Common myeloid progenitor, CD34-positive (primary cell): ENCODE measurements around the gene STARD9.
A peak's percentile ranks its signal among the peaks of the same experiment; 100 is the strongest.

Experiments
- CTCF ChIA-PET: fragments of 350-600 bp; sonication (Branson Sonifier 250); formaldehyde crosslinking; loops from one replicate; lab custom pipeline; 2021; ENCODE audit warnings: antibody characterized with exemption; lab: Charles Lee
- POLR2A ChIA-PET: fragments of 350-600 bp; sonication (Branson Sonifier 250); formaldehyde crosslinking; loops from one replicate; lab custom pipeline; 2021; ENCODE audit warnings: antibody characterized with exemption; lab: Charles Lee
- DNase-seq, 3 donors: peaks; one replicate each; pipeline versions ENCODE4 v3.0.0 to v3.0.0-alpha.2; 2013
- H3K27ac ChIP-seq, 2 experiments: 1 replicate in 1 of 2; 2 replicates in 1 of 2; pipeline ENCODE4 v1.7.0; 2013; ENCODE audit warnings: inconsistent platforms in 2 of 2, low read length in 2 of 2, mild to moderate bottlenecking in 2 of 2, low read depth in 1 of 2, moderate library complexity in 1 of 2; ENCODE audit not compliant: severe bottlenecking in 2 of 2, insufficient read depth in 1 of 2, poor library complexity in 1 of 2
- H3K27me3 ChIP-seq, 5 experiments: replicated peaks in 2 of 5; 1 replicate in 3 of 5; 2 replicates in 2 of 5; pipeline versions ENCODE4 v1.6.1 to v1.7.0; 2013; ENCODE audit warnings: low read length in 4 of 5, mild to moderate bottlenecking in 2 of 5, moderate library complexity in 2 of 5, inconsistent platforms in 1 of 5; ENCODE audit not compliant: insufficient read depth in 5 of 5, control insufficient read depth in 4 of 5
- H3K36me3 ChIP-seq, 4 experiments: 1 replicate in 2 of 4; 2 replicates in 2 of 4; pipeline versions ENCODE4 v1.6.1 to v1.7.0; 2013; ENCODE audit warnings: low read length in 3 of 4, control low read depth in 1 of 4, mild to moderate bottlenecking in 1 of 4; ENCODE audit not compliant: control insufficient read depth in 4 of 4, insufficient read depth in 4 of 4
- H3K4me1 ChIP-seq, 4 experiments: 1 replicate in 3 of 4; 2 replicates in 1 of 4; pipeline versions ENCODE4 v1.6.1 to v1.7.1; 2013; ENCODE audit warnings: low read length in 3 of 4, mild to moderate bottlenecking in 3 of 4, control low read depth in 1 of 4, inconsistent platforms in 1 of 4, moderate library complexity in 1 of 4; ENCODE audit not compliant: control insufficient read depth in 4 of 4, insufficient read depth in 4 of 4; ENCODE audit errors: control extremely low read depth in 1 of 4
- H3K4me3 ChIP-seq, 7 experiments: 1 replicate in 4 of 7; 2 replicates in 3 of 7; pipeline versions ENCODE4 v1.5.1 to v1.7.0; 2013; ENCODE audit warnings: mild to moderate bottlenecking in 7 of 7, low read length in 6 of 7, moderate library complexity in 6 of 7, inconsistent platforms in 2 of 7, low read depth in 2 of 7, control low read depth in 1 of 7; ENCODE audit not compliant: insufficient read depth in 4 of 7, control insufficient read depth in 1 of 7; ENCODE audit errors: extremely low read depth in 1 of 7
- H3K9me3 ChIP-seq, 5 experiments: 1 replicate in 4 of 5; 2 replicates in 1 of 5; pipeline versions ENCODE4 v1.6.1 to v1.7.1; 2013; ENCODE audit warnings: low read length in 4 of 5, mild to moderate bottlenecking in 2 of 5, inconsistent platforms in 1 of 5, low read depth in 1 of 5, moderate library complexity in 1 of 5; ENCODE audit not compliant: control insufficient read depth in 4 of 5, insufficient read depth in 2 of 5; ENCODE audit errors: control extremely low read depth in 1 of 5
- WGBS: methylation state at CpG from one replicate; pipeline ENCODE4 v1.1.5; 2013; ENCODE audit not compliant: insufficient coverage; 5-methylcytosine and 5-hydroxymethylcytosine counted together

Gene STARD9

GRCh38 chr15:42734076-42734672 lies 158.8 kb downstream of the STARD9 start:
- POLR2A ChIA-PET, result no interaction called here
- Histone ChIP-seq H3K4me1 (peaks cover 0 to 17% (median 11%) of the 10 kb centered on the region in 4 experiments), H3K27me3 (no peaks in the 10 kb centered on the region), H3K36me3 (peaks cover 3 to 63% (median 46%) of the 10 kb centered on the region in 4 experiments), H3K9me3 (no peaks in the 10 kb centered on the region), H3K4me3 (no peak overlapping the region), H3K27ac (no peak overlapping the region)
- WGBS, result 98% methylated on average over 4 of the region's 6 CpGs
- no peak for DNase-seq
- CTCF ChIA-PET, result no interaction called here

GRCh38 chr15:42735382-42736165 lies 160.2 kb downstream of the STARD9 start:
- H3K4me3 ChIP-seq, result peak overlapping the region; percentile 78 to 98 (median 89)
- H3K4me1 ChIP-seq, result peaks cover 0 to 17% (median 11%) of the 10 kb centered on the region in 4 experiments
- H3K27me3 ChIP-seq, result no peaks in the 10 kb centered on the region
- no peak for DNase-seq
- H3K9me3 ChIP-seq, result no peaks in the 10 kb centered on the region
- CTCF ChIA-PET, result interaction anchor here (0.8 to 2.1 kb wide), 3 partner anchors 10 to 30 kb away, joined by 3 to 6 read pairs (median 3); no protein-coding TSS in a partner anchor
- peaks cover 3 to 54% (median 33%) of the 10 kb centered on the region in 4 experiments for H3K36me3 ChIP-seq
- 94% methylated on average over 15 of the region's 19 CpGs for WGBS
- POLR2A ChIA-PET, result no interaction called here
- H3K27ac ChIP-seq, result peak overlapping the region in 1 of 2 experiments; percentile 95

- H3K27me3 ChIP-seq, result no peaks in the 10 kb centered on the region
- H3K4me3 ChIP-seq, result peak overlapping the region; percentile 78 to 98 (median 89)
- H3K27ac ChIP-seq, result peak overlapping the region; percentile 58 to 95
- WGBS, result 3% methylated on average over 38 of the region's 55 CpGs
- ChIA-PET POLR2A (no interaction called here), CTCF (interaction anchor here (1.1 to 2.1 kb wide), 2 partner anchors 11 to 31 kb away, joined by 3 to 6 read pairs; no protein-coding TSS in a partner anchor)
- H3K9me3 ChIP-seq, result no peaks in the 10 kb centered on the region
- peaks cover 0 to 17% (median 11%) of the 10 kb centered on the region in 4 experiments for H3K4me1 ChIP-seq
- H3K36me3 ChIP-seq, result peaks cover 1 to 47% (median 28%) of the 10 kb centered on the region in 4 experiments
- DNase-seq, result peak in 2 of 3 donors; percentile 29 to 34
Observed at GRCh38 chr15:42736178-42736792, 160.9 kb downstream of the STARD9 start.

- DNase-seq, result peak; percentile 79 to 89 (median 89)
- Histone ChIP-seq H3K27ac (peak within 1 kb of the TSS; percentile 86 to 95), H3K9me3 (no peaks in the 10 kb centered on the region), H3K27me3 (no peaks in the 10 kb centered on the region), H3K4me1 (peaks cover 0 to 17% (median 11%) of the 10 kb centered on the region in 4 experiments), H3K36me3 (peaks cover 0 to 40% (median 26%) of the 10 kb centered on the region in 4 experiments), H3K4me3 (peak within 1 kb of the TSS; percentile 78 to 98 (median 89))
- CTCF ChIA-PET, result interaction anchor here (0.6 to 1.1 kb wide), 3 partner anchors 31 to 189 kb away, joined by 3 read pairs; no protein-coding TSS in a partner anchor
- POLR2A ChIA-PET, result no interaction called here
- under 1% methylated on average over 68 of the region's 76 CpGs for WGBS
Observed at GRCh38 chr15:42736793-42737528, 161.6 kb downstream of the STARD9 start, which contains the start of gene CDAN1. Gene CDAN1 (minus strand): TSS chr15:42737128. CDS start chr15:42737102, 26 bp downstream.

GRCh38 chr15:42737529-42738328 lies 162.3 kb downstream of the STARD9 start:
- H3K4me1 ChIP-seq, result peaks cover 0 to 17% (median 11%) of the 10 kb centered on the region in 4 experiments
- WGBS, result 87% methylated on average over 14 of the region's 21 CpGs
- peak overlapping the region; percentile 86 to 95 for H3K27ac ChIP-seq
- no peaks in the 10 kb centered on the region for H3K9me3 ChIP-seq
- H3K36me3 ChIP-seq, result peaks cover 0 to 32% (median 23%) of the 10 kb centered on the region in 4 experiments
- no peaks in the 10 kb centered on the region for H3K27me3 ChIP-seq
- DNase-seq, result peak in 2 of 3 donors; percentile 10 to 20
- ChIA-PET CTCF (interaction anchor here (0.6 to 0.7 kb wide), 2 partner anchors 109 to 189 kb away, joined by 3 read pairs; no protein-coding TSS in a partner anchor), POLR2A (no interaction called here)
- H3K4me3 ChIP-seq, result peak overlapping the region; percentile 78 to 98 (median 89)

- WGBS, result 100% methylated on average over 2 of the region's 2 CpGs
- CTCF ChIA-PET, result no interaction called here
- Histone ChIP-seq H3K27ac (no peak overlapping the region), H3K36me3 (peaks cover 0 to 40% (median 9%) of the 10 kb centered on the region in 4 experiments), H3K4me1 (peaks cover 0 to 7% (median 5%) of the 10 kb centered on the region in 4 experiments), H3K4me3 (no peak overlapping the region), H3K27me3 (no peaks in the 10 kb centered on the region), H3K9me3 (no peaks in the 10 kb centered on the region)
- POLR2A ChIA-PET, result no interaction called here
- DNase-seq, result no peak
Observed at GRCh38 chr15:42741710-42742109, 166.3 kb downstream of the STARD9 start.
